Right kidney (tissue), 1 donor: ENCODE measurements around the gene CDH4.

Experiments
- DNase-seq: peaks from one replicate; pipeline ENCODE4 v3.0.0-alpha.2; 2016

Gene CDH4

GRCh38 chr20:61769286-61769832 lies 517.3 kb downstream of the CDH4 start:
- no peak for DNase-seq

- DNase-seq: no peak
Measured at GRCh38 chr20:61770113-61770585, 518.1 kb downstream of the CDH4 start.

GRCh38 chr20:61771805-61772350 lies 519.8 kb downstream of the CDH4 start:
- no peak for DNase-seq

- no peak for DNase-seq
Measured at GRCh38 chr20:61772828-61773631, 521.0 kb downstream of the CDH4 start.

GRCh38 chr20:61773926-61774587 lies 522.0 kb downstream of the CDH4 start:
- DNase-seq: no peak

DNA sequence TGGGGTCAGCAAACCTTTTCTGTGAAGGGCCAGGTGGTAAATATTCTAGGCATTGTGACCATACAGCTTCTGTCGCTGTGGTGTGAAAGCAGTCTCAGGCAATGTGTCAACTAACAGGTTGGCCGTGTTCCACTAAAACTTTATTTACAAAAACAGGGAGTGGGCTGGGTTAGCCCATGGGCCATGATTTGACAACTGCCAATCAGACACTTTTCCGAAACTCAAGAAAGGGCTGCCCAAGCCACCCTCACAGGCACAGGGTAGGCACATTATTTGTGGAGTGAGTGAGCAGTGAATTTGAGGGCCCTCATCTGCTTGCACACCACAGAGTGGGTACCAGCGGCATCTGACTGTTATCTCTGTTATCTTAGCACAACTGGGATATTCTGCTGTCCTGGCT lies 523.4 kb downstream of the CDH4 start:
- no peak for DNase-seq

GRCh38 chr20:61776491-61777075 lies 524.5 kb downstream of the CDH4 start:
- no peak for DNase-seq

- no peak for DNase-seq
Measured at GRCh38 chr20:61777773-61778494, 525.9 kb downstream of the CDH4 start.

GRCh38 chr20:61778495-61778863 lies 526.4 kb downstream of the CDH4 start:
- DNase-seq: no peak

DNA sequence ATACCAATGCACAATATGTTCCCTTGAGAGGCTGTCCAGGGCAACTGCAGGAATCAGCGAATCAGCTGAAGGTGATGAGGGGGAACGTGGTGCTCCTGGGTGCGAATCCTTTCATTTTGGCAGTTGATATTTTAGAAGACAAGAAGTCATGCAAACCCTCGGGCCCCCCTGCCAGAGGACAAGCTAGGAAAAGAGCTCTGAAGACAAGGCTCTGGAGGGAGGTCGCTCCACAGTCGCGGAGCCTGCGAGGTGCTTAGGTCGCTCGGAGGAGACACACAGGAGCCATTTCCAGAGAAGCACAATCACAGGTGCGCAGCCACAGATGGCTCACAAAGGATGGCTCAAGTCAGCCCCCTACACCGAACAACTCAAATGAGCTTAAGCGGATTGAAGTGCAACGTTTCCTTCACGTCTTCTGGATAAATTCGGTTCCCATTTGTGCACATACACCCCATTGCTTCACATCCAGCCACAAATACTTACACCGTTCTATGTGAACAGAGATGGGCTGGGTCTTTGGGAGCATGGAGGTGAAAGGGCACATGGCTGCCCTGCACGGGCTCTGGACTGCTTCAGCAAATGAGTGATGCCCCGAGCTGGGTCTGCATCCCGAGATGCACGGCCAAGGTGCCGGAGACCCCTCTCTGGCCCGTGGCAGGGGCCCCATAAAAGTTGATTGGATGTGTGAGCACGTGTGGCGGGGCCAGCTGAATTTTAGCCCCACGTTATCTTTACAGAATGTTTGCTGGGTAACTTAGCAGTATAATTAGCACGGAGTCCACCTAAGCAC lies 527.3 kb downstream of the CDH4 start:
- DNase-seq: no peak

DNA sequence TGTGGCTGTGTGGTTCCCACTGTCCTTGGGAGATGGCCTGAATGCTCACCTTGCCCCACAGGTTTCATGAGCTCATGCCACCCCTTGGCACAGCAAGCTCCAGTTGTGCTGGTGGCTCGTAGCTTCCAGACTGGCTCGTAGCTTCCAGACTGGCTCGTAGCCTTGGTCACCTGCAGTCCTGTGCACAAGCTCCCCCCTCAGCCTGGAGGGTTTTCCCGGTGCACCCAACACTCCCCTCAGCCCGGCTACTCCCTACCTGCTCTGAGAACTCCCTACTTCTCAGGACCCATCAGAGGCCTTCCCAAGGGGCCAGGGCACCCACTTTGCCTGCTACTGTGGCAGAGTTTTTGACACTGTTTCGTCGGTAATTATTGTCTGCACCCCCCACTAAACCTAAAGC lies 528.0 kb downstream of the CDH4 start:
- no peak for DNase-seq

DNA sequence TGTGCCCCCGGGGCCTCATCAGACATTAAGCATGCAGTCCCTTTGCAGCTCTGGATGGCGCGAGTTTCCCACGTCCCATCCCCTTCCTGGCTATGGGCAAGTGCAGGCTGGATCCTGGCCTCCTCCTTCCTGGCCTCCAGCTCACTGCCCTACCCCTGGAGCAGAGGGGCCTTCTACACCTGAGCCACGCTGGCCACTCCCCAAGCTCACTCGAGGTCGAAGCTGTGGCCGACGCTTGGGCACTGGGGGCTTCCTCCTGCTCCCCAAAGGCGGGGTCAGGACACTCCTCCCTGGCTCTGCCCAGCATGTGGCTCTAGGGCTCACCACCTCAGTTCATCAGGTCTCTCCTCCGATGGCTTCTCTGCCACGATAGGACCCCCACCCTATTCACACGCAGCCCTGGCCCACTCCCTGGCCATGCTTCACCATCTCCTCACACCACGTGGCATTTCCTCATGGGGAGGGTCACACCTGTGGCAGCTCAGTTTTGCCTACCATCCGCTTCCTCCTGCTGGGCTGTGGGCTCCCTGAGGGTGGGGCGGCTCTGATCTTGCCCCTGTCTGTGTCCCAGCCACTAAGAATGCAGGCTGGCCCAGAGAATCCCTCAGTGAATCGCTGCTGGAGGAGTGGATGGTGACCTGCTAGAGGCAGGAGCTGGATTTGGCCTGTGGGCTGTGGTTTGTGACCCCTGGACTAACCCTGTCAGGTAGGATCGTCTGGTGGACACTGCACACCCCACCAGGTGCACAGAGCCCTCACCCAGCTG lies 532.9 kb downstream of the CDH4 start:
- no peak for DNase-seq

DNA sequence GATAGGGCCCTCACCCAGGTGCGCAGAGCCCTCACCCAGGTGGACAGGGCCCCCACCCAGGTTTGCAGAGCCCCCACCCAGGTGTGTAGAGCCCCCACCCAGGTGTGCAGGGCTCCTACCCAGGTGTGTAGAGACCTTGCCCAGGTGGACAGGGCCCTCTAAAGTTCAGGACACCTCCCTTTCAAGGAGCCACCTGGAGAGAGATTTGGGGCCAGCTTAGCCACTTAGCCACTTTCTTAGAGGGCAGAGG lies 533.4 kb downstream of the CDH4 start:
- no peak for DNase-seq

GRCh38 chr20:61786230-61786629 lies 534.2 kb downstream of the CDH4 start:
- no peak for DNase-seq

- no peak for DNase-seq
Measured at GRCh38 chr20:61788343-61788742, 536.3 kb downstream of the CDH4 start.

DNA sequence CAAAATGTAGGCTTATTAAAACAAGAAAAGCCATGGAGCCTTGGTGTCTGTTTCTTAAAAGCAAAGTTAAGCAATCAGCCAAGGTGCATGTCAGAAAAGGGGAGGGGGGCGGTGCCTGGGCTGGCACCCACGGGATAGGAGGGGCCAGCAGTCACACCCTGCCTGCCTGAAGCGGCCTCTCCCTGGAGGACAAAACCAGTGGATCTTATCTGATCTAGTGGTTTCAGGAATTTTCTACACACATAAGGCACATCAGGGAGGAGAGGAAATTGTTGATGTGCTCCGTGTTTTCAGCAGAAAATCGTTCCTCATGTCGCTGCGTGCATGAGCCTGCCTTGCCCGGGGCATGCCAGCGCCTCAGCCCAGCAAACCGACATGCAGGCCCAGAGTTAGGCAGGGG lies 537.3 kb downstream of the CDH4 start:
- no peak for DNase-seq

DNA sequence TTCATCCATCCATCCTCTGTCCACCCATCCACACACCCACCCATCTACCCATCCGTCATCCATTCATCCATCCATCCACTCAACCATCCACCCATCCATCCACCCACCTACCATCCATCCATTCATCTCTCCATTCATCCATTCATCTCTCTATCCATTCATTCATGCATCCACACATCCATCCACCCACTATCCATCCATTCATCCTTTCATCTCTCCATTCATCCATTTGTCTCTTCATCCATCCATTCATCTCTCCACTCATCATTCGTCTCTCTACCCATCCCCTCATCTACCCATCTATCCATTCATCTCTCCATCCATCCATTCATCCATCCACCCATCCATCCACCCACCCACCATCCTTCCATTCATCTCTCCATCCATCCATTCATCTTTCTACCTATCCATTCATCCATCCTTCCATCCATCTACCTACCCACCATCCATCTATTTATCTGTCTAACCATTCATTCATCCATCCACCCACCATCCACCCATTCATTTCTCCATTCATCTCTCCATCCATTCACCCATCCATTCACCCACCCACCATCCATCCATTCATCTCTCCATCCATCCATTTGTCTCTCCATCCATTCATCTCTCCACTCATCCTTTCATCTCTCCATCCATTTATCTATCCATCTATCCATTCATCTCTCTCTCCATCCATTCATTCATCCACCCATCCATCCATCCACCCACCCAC lies 538.2 kb downstream of the CDH4 start:
- no peak for DNase-seq

GRCh38 chr20:61791995-61792394 lies 539.9 kb downstream of the CDH4 start:
- no peak for DNase-seq

DNA sequence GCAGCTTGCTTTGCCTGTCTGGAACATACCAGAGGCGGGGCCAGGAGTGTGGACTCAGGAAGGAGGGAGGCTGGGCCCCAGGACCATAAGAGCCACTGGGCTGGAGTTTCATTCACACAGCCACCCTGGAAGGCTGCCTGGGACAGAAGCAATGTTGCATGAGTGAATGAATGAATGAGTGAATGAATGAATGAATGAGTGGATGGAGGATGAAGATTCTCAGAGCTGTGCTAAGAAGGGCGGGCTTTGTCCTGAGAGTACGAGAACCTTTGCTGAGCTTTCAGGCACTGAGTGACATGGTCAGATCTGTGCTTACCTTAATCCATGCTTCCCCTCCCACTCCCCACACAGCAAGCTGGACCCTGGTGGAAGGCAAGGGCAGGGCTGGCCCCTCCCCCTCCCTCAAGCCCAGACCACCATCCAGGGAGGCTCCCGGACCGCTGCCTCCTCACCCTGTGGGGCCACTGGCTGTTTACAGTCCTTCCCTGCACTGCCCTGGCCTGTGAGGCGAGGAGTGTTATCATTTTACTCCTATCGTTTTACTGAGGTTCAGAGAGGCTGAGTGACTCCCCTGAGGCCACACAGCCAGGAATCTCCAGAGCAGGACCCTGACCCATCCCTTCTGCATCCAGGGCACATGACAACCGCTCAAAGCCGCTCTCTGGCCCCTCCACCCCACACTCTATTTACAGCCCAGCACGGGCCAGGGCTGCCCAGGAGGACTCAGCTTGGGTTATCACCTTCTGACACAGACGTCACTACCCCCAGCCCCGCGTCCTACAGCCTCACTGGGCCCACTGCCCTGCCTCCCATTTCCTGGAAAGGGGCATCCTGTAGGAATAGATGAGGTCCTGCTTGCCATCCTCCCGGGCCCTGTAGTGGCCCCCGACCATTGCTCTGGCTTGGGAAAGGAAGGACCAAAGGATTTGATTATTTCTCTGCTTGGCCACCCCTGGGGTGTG lies 543.9 kb downstream of the CDH4 start:
- no peak for DNase-seq
